Epithelial cell of esophagus (primary cell): ENCODE data around the gene CFTR.
"Not testable (repeated sequence)": the region's sequence is repeated elsewhere in the genome, so short reads cannot be mapped to it uniquely, and the experiment has no call there.

Source experiments
- DNase-seq: peaks from one replicate; pipeline ENCODE4 v3.0.0; 2010; ENCODE audit warnings: low read depth
- H3K4me3 ChIP-seq: 2 replicates; pipeline ENCODE4 v1.5.1; 2011; ENCODE audit warnings: mild to moderate bottlenecking, low read length, control low read depth
- TF ChIP-seq, protein P1 (sequence below): IDR thresholded peaks from 2 replicates; pipeline ENCODE4 v1.5.1; 2011; ENCODE audit warnings: low read depth, mild to moderate bottlenecking, low read length, control low read depth, inconsistent platforms; ENCODE audit not compliant: insufficient read depth; ENCODE audit errors: missing control alignments

The CFTR gene

DNA sequence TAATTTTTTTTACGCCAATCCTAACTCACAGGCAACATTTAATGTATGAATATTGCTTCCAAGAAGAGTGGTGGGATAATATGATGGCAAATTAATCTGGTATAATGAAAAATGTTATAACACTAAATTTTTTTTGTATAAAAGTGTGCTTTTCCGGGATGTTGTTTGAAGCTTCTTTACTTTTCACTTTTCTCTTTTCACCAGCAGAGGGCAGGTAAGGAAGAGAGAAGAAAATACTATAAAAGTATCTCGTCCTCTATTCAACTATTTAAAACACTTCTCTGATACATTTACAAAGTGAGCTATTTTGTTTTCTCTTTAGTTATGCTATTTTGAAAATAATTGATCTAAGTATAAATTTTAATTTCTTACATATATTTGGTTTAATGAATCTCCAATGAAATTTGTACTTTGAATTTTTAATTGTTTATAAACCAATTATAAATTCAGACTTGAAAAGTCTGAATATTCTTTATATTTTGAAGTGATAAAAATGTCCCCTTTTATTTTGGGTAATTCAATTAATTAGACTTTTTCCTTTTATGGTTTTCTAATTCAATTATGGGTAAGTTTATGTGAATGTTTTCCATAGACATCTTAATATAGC is 20.7 kb upstream of the CFTR start:
- TF ChIP-seq, protein P1, sequence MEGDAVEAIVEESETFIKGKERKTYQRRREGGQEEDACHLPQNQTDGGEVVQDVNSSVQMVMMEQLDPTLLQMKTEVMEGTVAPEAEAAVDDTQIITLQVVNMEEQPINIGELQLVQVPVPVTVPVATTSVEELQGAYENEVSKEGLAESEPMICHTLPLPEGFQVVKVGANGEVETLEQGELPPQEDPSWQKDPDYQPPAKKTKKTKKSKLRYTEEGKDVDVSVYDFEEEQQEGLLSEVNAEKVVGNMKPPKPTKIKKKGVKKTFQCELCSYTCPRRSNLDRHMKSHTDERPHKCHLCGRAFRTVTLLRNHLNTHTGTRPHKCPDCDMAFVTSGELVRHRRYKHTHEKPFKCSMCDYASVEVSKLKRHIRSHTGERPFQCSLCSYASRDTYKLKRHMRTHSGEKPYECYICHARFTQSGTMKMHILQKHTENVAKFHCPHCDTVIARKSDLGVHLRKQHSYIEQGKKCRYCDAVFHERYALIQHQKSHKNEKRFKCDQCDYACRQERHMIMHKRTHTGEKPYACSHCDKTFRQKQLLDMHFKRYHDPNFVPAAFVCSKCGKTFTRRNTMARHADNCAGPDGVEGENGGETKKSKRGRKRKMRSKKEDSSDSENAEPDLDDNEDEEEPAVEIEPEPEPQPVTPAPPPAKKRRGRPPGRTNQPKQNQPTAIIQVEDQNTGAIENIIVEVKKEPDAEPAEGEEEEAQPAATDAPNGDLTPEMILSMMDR, result peak; percentile 59
- no peak overlapping the region for H3K4me3 ChIP-seq
- DNase-seq, result peak; percentile 39

DNA sequence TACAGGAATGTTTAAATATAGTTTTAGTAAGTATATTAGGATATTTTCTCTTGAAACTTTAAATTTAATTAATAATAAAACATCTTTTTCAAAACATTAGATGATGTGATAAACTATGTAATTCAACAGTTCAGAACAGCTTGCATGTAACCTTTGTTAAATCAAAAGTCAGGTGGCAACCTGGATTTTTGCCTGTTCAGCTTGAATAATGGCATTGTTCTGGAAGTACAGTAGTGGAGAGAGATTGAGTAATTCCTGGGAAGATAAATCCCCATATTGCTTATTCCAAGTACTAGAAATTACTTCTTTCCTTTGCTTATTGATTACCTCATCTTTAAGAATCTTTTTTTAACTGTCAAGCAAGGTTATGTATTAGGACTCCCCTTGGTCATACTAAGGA is 20.1 kb upstream of the CFTR start:
- TF ChIP-seq, protein P1, result no peak
- DNase-seq, result no peak
- H3K4me3 ChIP-seq, result no peak overlapping the region

DNA sequence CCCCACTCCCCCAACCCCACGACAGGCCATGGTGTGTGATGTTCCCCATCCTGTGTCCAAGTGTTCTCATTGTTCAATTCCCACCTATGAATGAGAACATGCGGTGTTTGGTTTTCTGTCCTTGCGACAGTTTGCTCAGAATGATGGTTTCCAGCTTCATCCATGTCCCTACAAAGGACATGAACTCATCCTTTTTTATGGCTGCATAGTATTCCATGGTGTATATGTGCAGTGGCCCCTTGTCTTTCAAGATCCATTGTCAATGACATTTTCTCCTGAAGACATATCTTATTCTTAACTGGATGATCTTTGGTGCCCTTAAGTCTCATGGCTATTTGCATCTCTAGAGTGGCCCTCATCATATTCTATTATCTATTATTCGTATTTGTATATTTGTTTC is 19.0 kb upstream of the CFTR start:
- H3K4me3 ChIP-seq, DNase-seq: not testable (repeated sequence)

DNA sequence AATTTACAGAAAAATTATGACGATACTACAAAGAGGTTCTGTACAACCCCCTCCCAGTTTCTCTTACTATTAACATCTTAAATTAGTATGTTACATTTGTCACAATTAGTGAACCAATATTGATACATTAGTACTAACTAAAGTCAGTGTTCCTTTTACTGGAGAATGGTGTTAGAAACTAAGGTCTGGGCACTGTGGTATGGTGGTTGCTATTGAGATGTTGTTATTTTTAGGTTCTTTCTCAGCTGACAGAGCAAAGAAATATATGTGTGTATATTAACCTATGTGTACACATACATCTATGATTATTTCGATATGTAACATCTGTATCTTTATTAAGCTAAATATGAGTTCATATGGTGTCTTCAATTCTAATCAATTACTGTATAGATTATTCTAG is 11.7 kb upstream of the CFTR start:
- DNase-seq, result no peak
- H3K4me3 ChIP-seq, result no peak overlapping the region
- TF ChIP-seq, protein P1, result no peak

DNA sequence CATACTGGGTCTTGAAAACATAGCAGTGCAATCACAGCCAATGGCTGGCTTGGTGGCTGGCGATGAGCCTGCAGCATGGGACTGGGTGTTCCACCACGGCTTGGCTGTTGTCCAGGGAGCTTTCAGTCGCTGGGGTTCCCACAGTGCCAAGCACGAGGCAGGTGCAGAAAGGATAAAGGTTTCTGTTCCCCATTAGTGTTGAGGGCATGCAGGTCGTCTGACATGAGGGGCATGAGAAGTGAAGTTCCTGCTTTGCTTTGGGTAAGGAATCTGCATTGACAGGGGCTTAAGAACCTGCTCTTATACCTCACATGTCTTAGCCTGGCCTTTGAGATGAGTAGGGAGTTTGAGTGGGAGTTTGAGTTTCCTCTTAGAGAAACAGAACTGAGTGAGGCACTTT is 9.0 kb upstream of the CFTR start:
- H3K4me3 ChIP-seq, result no peak overlapping the region
- no peak for DNase-seq
- TF ChIP-seq, protein P1, result no peak

DNA sequence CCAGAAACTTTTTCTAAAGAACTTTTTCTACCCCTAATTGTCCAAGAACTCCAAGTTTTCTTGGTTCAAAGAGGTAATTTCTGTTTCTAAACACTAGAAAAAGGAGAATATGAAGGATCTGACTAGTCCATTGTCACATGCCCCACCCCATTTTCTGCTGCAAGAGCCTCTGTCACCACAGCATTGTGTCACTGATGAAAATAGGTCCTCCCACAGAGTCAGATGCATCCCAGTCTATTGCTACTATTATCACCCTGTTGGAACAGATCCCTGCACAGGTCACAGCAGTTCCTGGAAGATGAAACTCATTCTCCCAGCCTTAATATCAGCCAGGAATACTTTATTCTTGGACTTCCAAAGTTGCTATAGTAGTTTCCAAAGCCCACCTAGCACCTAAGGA is 7.5 kb upstream of the CFTR start:
- DNase-seq, result no peak
- TF ChIP-seq, protein P1, result no peak
- no peak overlapping the region for H3K4me3 ChIP-seq

DNA sequence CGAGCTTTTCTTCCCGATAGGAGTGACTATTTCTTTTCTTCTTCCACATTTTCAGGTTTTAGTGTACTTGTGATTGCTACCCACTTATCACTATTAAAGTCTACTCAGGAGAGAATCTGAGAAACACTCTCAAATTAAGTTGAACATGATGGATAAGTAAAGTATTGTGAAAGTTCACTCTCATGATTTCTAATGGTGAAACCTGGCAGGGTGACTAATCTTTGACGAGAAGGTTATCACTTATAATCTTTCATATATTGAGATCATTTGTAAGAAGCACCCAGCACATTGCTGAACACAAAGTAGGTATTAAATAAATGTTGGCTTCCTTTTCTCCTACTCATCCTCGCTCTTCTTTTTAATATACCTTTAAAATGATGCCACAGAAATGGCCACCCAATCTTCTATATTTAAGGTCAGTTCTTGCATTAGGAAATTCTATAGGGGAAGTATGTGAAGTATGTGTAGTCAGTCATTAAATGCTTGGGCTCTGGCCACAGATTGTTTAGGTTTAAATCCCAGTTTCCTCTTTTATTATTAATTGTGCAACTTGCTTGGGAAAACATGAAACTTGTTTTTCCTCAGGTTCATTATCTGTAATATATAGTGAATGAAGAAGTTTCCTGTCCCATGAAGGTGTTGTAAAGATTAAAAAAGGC is 3.1 kb upstream of the CFTR start:
- no peak for DNase-seq
- TF ChIP-seq, protein P1, result no peak
- H3K4me3 ChIP-seq, result no peak overlapping the region
